Right forelimb (tissue), 1 donor: ENCODE results near the gene FBXW9.
"Not testable (repeated sequence)": the region's sequence is repeated elsewhere in the genome, so short reads cannot be mapped to it uniquely, and the experiment has no call there.

Source experiments
- DNase-seq: peaks from one replicate; pipeline ENCODE4 v3.0.0-alpha.2; 2018

The FBXW9 gene

DNA sequence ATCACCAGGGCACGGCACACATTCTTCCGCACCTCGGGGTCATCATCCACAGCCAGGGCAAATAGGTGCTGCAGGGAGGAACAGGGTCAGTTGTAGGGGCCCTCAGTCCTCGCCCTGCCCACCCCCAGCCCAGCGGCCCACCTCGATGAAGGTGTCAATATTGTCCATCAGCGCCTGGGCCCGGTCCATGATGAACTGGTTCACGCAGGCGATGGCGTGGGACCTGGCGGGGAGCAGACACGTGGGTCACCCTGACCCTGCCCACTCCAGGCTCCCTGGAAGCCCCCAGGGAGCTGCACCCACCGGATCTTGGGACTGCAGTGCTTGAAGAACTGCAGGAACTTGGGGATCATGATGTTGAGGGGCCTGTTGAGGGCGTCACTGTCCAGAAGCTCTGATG, 18.7 kb upstream of the FBXW9 start:
- DNase-seq, result no peak

DNA sequence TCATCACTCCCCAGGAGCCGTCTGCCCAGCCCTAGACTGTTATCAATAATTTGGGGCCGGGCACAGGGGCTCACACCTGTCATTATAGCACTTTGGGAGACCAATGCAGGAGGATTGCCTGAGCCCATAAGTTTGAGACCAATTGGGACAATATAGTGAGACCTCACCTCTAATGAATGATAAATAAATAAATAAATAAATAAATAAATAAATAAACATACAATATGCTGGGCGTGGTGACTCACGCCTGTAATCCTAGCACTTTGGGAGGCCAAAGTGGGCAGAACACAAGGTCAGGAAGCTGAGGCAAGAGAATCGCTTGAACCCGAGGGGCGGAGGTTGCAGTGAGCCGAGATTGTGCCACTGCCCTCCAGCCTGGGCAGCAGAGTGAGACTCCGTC, 16.9 kb upstream of the FBXW9 start:
- not testable (repeated sequence) for DNase-seq

GRCh38 chr19:12712077-12712476, 15.6 kb upstream of the FBXW9 start:
- not testable (repeated sequence) for DNase-seq

DNA sequence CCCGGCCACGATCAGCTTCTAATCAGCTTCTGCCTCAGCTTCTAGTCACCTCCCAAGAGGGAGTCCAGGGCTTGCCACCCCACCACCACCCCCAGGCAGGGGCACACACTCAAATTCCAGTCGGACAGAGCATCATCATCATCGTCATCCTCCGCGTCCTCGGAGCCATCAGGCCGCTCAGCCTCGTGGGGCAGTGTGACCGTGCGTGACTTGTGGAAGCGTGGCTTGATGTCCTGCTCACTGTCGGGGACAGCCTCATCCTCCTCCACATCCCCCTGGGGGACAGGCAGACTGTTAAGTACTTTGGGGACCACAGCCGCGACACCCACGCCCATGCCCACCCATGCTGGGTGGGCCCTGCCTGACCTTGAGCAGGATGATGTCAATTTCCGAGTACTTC, 14.8 kb upstream of the FBXW9 start:
- DNase-seq, result no peak

- DNase-seq, result no peak
Observed at GRCh38 chr19:12708641-12709040, 12.2 kb upstream of the FBXW9 start.

DNA sequence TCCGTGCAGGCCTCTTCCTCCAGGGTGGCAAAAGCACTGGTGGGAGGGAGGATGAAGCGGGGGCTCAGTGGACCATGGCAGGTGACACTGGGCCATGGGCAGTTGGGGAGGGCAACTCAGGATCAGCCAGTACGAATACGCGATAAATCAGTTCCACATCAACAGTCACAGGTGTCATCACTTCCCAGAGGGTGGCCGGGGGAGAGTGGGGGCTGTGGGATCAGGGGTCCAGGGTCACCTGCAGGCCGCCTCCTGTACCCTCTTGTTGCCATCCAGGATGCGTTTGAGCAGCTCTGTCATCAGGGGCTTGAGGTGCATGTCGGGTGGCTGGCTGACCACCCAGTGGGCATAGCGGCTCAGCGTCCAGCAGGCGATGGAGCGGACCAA, 9.9 kb upstream of the FBXW9 start:
- DNase-seq, result no peak

DNA sequence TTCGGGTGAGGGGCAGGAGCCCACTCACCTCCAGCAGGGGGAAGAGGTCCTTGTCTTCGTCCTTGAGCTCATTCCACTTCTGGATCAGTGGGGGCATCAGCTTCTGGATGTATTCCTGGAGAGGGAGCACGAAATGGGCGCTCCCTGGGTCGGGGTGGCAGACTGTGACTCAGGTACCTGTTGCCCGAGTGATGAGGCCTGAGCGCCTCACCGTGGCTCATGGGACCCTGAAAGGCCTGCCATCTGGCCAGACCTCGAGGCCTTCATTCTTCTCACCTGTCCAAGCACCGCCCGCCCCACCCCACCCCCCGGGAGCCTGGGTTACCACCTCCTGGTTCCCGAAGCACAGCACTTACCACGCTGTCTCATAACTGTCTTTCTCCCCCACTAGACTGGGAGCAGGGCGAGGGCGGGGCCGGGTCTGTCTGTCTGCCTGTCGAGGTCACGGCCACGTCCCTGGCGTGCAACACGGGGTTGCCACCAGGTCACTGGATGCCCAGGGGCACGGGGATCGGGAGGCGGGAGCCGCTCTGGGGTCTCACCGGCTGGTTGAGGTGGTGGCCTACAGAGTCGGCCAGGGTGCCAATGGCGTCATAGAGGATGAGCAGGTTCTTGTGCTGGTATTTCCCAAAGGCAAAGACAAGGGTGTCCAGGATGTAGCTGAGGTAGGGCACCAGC, 9.4 kb upstream of the FBXW9 start:
- no peak for DNase-seq

DNA sequence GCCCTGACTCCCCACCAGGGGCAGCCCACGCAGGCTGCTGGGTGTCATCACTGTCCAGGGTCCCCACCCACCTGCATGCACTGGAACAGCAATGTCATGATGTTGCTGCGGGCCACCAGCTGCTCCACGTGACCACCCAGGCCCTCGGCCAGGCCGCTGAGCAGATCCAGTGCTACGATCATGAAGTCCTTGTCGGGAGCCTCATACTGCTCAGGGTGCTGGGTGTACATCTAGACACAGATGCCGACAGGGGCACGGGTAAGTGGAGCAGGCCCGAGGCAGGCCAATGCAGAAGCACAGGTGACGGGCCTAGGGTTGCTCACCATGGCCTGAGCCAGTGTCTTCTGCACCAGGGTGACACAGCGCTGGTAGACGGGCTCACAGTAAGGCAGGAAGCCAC, 8.7 kb upstream of the FBXW9 start:
- no peak for DNase-seq

DNA sequence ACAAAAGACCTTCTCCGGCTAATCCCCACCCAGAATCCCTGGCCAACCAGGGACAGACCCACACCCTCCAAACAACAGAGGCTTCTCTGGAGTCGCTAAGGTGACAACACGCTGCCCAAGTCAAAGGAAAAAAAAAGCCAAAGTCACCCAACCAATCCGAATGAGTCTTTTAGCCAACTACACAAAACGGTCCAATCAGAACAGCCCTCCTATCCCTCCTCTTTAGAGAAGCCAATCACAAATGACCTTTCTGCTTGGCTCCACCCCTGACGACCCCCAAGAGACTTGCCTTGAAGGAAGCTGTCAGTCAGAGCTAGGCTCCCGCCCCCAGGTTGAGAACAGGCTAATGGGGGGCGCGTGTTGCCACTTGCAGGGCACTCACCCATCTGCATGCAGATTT, 6.6 kb upstream of the FBXW9 start:
- no peak for DNase-seq

DNA sequence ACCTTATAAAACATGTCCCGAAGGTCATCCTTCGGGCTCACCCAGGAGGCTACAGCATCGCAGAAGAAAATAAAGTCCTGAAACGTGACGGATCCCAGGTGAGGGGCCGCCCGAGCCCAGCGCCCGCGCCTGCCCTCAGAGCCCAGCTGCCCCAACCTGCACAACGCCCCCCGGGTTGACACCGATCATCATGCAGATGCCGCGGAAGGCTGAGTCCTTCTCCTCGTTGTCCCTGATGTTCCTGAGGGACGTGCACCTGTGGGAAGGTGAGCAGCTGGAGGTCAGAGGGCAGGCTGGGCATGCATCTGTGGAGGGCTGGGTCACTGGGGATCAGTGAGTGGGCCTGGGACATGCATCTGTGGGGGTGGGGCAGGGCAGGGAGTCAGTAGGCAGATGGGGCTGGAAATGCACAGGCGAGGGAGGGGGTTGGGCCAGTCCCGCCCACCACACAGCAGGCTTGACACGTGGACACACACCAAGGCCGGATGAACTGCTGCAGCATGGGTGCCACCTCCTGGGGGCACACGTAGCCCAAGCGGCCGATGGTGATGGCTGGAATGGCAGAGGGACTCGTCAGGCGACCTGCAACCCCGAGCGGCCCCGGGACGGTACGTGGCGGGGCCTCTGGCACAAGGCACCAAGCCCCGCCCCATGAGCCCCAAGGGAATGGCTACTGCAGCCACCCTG, 5.3 kb upstream of the FBXW9 start:
- no peak for DNase-seq

- no peak for DNase-seq
Observed at GRCh38 chr19:12698138-12698537, 1.7 kb upstream of the FBXW9 start.

DNA sequence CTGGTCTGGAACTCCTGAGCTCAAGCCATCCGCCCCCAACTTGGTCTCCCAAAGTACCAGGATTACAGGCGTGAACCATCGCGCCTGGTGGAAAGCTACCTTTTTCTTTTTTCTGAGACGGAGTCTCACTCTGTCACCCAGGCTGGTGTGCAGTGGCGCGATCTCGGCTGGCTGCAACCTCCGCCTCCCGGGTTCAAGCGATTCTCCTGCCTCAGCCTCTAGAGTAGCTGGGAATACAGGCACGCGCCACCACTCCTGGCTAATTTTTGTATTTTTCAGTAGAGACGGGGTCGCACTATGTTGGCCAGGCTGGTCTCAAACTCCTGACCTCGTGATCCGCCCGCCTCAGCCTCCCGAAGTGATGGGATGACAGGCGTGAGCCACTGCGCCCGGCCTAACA, 994 bp upstream of the FBXW9 start:
- not testable (repeated sequence) for DNase-seq

DNA sequence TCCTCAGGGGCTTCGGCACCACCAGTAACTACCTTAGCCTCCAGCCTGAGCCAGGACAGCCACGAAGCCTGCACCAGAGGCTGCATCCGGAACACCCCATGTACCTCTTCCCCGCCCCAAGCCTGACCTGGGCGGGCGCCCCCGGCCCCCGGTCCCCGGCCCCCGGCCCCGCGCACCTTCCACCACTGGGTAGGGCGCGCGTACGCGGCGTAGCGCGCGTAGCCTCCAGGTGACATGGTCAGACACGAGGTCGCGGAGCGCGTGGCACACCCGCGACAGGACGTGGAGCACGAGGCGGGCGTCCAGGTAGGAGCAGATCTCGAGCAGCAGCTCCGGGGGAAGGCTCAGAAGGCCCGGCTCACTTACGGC, 450 bp downstream of the FBXW9 start:
- DNase-seq, result no peak

GRCh38 chr19:12695514-12695913, 917 bp downstream of the FBXW9 start:
- no peak for DNase-seq

DNA sequence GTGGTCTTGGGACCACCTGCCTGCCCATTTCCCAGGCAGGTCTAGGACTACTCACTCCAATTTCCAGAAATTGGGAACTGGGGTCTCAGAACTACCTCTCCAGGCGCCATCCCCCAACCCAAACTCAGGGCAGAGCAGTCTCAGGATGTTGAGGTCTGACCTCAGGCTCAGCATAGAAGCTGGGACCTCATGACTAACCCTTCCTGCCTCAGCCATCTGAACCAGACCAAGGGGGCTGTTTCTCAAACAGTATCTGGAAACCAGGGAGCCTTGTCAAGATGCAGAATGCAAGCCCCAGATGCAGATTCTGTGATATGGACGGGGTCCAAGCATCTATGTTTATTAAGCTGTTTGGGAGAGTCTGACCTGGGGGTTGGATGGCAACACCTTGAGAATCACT, 1.3 kb downstream of the FBXW9 start:
- no peak for DNase-seq

DNA sequence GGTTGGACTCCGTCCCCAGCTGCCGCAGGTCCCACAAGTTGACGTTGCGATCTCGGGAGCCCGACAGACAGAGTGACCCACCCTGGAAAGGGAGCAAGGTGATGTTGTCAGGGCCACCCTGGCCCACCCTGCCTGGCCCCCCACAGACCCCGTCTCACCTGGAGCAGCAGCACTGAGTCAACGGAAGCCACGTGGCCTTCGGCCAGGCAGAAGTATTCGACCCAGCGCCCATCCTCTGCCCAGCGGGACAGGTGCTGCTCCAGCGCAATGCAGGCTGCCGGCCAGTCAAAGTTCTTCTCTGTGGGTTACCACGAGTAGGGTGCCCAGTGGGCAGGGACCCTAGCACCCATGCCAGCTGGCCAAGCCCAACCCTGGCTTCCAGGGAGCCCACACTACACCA, 1.8 kb downstream of the FBXW9 start:
- no peak for DNase-seq

GRCh38 chr19:12692960-12693359, 3.5 kb downstream of the FBXW9 start:
- DNase-seq, result no peak

GRCh38 chr19:12689581-12690216, 6.7 kb downstream of the FBXW9 start:
- DNase-seq, result no peak

GRCh38 chr19:12689012-12689411, 7.4 kb downstream of the FBXW9 start:
- DNase-seq, result no peak

- no peak for DNase-seq
Observed at GRCh38 chr19:12687496-12688196, 8.8 kb downstream of the FBXW9 start, which contains the start of gene GNG14. TSS of gene GNG14 (plus strand) at chr19:12687998. CDS start at chr19:12688049, 51 bp downstream.

DNA sequence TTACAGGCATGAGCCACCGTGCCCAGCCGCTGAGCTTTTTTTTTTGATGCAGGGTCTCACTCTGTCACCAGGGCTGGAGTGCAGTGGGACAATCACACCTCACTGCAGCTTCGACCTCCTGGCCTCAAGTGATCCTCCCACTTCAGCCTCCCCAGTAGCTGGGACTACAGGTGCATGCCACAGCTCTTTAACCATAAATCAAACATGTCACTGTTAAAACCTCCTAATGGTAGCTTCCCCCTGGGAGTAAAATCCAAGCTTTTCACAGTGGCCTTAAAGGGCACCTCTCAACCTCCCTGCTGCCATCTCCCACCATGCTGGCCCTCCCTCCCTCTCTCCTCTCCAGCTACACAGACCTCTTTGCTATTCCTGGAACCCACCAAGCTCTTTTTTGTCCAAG, 10.6 kb downstream of the FBXW9 start:
- no peak for DNase-seq

GRCh38 chr19:12681074-12681987, 15.1 kb downstream of the FBXW9 start, which contains the start of gene DHPS:
TSS of gene DHPS (minus strand) at chr19:12681880. CDS start at chr19:12681766, 114 bp downstream.
- DNase-seq, result peak; percentile 91
